ENCODE results near the gene SIDT2.

The SIDT2 gene

DNA sequence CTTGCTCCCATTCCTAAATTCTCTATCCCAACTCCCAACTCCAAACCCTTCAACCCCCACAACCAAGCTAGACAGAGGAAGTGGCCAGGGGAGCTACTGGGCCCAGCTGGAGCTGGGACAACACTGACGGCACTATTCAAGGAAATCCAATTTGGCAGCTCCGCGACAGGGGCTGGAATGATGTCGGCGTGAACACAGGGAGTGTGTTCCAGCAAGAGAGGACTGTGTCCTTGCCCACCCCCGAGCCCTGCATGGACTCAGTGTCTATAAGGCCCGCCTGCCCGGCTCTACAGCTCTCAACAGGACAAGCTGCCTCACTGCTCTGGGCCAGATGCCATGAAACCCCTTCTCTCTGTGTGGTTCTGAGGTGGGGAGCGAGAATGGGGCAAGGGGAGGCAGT is 42.0 kb downstream of the SIDT2 start:
- no peak for FAIRE-seq

GRCh38 chr11:117220999-117221774 is 42.6 kb downstream of the SIDT2 start:
- FAIRE-seq (no peak), DNase-seq (ENCODE audit: low spot score) (no peak)

More for the DNA sequence above, 42.0 kb downstream of the SIDT2 start:
- DNase-seq (ENCODE audit: low spot score), result no peak

GRCh38 chr11:117221775-117222517 is 43.4 kb downstream of the SIDT2 start:
- FAIRE-seq, result no peak

DNA sequence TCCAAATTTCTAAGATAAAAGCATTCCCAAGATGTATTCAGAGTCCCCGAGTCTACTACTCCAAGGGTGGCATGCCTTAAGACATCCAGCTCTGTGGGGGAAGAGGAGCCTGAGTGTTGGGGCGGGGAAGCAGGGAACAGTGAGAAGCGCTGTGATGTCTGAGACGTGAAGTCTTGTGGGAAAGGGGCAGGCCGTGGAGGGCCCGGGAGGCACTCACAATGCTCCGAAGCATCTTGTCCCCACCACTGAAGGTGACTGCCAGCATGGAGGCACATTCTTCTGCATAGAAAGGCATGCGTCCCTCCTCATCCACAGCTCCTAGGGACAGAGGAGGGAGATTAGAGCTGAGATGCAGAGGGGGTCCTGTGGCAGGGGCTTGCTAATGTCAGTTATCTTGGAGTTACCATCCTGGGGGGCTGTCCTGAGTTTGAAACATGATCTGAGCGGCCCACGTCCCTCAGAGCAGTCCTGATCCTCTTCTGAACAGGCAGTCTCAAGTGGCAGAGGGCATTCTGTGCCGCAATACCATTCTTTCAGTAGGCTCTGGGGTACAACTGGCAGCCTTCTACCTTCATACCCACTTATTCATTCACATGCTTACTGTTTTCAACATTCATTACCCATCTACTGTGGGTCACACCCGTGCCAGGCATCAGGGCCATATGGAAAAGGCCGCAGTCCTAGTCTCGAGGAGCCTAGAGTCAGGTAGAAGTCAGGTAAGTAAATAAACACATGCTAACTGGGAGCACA is 44.6 kb downstream of the SIDT2 start:
- FAIRE-seq, result no peak

More at GRCh38 chr11:117221775-117222517, 43.4 kb downstream of the SIDT2 start:
- no peak for DNase-seq (ENCODE audit: low spot score)

DNA sequence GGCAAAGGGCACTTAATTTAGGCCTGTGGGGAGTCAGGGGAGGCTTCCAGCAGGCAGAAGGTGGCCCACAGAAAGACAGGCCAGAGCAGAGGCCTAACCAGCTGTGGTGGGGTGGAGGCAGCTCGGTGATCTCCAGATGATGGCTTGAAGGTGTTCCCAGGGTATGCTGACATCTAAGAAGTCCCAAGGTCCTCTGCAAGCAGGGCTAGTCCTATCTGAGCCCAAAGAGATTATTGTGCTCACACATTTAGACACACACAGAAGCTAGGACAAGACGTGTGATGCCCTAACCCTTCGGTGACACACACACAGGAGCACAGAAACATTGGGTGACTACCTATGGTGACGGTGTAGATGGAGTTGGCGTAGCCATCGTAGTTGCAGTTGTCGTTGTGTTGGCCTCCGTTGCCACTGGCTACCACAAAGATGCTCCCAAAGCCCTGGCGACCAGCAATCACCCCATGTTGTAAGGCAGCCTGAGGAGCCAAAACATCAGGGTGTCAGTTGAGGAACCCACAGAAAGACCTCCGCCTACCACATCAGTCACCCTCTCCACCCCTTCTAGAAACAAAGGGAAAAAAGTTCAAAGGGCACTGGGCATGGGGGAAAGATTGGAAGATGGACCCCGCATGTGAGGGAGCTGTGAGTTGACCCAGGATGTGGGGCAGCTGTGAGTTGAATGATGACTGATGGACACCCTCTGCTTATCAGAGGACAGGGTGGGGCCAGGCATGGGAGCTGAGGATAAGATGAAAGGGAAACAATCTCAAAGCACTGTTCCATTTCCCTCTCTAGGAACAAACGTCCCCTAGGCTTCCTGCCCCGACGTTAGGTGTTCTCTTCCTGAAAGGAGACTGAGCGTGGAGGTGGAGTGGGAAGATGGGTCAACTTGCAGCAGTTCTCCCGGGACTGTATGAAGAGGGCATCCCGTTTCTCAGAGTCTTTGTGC is 45.5 kb downstream of the SIDT2 start:
- DNase-seq (ENCODE audit: low spot score) (no peak), FAIRE-seq (no peak)

More for the DNA sequence above, 44.6 kb downstream of the SIDT2 start:
- no peak for DNase-seq (ENCODE audit: low spot score)

DNA sequence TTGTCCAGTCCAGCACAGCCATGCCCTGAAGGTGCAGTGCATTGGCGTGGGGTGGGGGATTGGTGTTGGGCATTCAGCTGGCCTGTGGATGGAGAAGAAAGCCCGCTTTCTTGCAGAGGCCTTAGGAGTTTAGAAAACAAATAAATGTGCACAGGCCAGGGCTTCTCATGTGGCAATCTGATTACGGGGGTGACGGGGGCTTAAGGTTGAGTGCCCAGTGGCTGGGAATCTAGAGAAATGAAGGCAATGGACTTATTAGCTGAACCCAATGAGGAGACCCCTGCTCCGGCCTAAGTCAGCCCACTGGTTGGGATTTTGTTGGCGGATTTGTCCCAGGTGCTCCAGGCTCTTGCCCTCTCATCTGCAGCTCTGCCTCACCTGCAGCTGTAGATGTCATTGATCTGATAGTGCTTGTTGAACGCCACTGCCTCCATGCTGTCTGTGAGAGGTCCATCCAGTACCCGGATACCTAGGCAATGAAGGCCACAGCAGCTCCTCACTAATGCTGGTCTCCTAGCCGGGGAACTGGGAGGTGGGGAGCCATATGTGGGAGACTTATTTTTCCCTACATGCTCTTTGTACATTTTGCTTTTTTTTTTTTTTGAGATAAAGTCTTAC is 47.1 kb downstream of the SIDT2 start:
- DNase-seq (ENCODE audit: low spot score), result no peak
- FAIRE-seq, result no peak

- DNase-seq (ENCODE audit: low spot score) (peak; percentile 78), FAIRE-seq (no peak)
Measured at GRCh38 chr11:117226388-117227385, 48.1 kb downstream of the SIDT2 start.

DNA sequence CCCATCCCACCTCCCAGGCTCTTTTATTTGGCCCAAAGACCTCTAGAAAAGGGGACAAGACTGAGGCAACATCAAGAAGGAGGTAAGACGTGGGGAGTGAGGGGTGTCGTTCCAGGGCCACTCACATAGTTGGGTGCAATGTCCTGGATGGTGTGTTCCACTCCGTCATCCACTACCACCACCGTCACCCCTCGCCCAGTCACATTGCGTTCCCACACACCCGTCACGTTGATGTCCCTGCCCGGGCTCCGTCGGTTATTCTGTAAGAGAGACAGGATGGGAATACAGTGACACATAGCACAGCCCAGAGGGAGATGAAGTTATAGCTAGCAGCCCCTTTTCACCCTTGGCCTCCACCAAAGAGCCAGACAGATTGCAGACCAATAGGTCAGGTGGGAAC is 49.5 kb downstream of the SIDT2 start:
- FAIRE-seq (no peak), DNase-seq (ENCODE audit: low spot score) (no peak)

DNA sequence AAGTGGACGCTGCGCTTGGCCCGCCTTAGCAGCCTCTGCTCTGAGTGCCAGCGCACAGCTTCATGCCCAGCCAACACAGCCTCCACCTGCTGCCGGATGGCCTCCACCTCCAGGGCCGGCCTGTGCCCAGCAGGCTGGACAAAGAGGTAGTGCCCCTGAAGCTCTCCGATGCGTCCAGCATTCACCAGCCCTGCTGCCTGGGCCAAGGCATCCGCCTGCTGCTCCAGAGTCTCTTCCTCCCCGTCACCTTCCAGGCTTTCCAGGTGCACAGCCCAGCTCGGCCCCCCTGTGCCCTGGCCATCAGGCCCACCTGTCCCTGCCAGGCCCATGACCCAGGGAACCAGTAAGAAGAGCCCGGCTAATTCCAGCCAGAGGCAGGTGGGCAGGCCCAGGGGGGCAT is 50.9 kb downstream of the SIDT2 start:
- DNase-seq (ENCODE audit: low spot score) (no peak), FAIRE-seq (no peak)

DNA sequence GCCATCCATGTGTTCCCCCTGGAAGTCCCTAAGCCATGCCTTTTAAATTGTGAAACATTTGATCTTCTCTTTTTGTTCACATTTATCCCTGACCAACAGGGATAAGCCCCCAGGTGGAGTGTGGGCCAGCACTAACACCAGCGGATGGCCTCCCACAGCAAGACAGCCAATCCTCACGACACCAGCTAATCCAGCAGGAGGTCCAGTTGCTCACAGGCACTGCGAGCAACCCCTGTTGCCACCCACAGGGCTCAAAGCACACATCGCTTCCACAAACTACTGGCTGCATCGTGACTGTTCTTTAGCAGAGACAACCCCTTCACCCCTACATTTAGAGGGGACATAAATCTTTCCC is 51.4 kb downstream of the SIDT2 start:
- no peak for DNase-seq (ENCODE audit: low spot score)

GRCh38 chr11:117230286-117230961 is 51.9 kb downstream of the SIDT2 start:
- no peak for FAIRE-seq
- DNase-seq (ENCODE audit: low spot score), result no peak

More for the DNA sequence above, 51.4 kb downstream of the SIDT2 start:
- no peak for FAIRE-seq

DNA sequence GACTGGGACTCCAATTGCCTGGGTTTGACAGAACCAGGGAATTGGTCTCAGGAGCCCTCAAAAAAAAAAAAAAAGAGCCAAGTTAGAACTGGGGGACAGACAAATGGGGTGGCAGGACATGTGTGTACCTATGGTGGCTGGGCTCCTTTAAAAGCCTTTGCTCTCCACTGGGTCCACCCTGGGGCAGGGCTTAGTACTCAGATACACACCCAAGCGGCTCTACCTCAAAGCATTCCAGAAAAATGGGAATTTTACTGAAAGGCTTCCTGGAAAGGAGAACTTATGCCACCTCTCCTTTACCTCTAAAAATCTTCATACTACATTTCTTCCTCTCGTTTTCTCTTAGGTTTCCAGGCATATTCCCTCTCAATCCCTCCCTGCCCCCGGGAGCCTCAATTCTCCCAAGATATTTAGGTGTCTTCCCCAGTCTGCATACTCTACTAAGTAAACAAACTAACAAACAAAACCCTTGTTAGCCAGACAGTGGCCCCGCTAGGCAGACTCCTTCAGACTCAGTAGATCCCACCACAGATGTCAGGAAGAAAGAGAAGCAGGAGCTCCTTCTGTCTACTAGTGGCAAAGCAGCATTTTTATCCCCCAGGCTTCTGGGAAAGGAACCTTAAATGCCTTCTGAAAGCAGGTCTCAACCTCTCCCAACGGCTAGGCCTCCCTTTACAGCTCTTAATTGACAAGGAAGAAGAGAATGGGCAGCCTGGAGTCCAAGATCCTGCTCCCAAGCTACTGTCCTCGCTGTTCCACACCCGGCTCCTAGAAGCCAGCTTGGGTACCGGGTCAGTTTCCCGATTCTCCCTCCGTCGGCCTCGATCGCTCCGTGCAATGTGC is 52.7 kb downstream of the SIDT2 start:
- no peak for FAIRE-seq
- no peak for DNase-seq (ENCODE audit: low spot score)

- no peak for FAIRE-seq
- DNase-seq (ENCODE audit: low spot score), result no peak
Measured at GRCh38 chr11:117231842-117232091, 53.2 kb downstream of the SIDT2 start, which contains the start of gene PCSK7. Gene PCSK7 (minus strand): TSS chr11:117232073. CDS start chr11:117229844, 2,229 bp downstream.

DNA sequence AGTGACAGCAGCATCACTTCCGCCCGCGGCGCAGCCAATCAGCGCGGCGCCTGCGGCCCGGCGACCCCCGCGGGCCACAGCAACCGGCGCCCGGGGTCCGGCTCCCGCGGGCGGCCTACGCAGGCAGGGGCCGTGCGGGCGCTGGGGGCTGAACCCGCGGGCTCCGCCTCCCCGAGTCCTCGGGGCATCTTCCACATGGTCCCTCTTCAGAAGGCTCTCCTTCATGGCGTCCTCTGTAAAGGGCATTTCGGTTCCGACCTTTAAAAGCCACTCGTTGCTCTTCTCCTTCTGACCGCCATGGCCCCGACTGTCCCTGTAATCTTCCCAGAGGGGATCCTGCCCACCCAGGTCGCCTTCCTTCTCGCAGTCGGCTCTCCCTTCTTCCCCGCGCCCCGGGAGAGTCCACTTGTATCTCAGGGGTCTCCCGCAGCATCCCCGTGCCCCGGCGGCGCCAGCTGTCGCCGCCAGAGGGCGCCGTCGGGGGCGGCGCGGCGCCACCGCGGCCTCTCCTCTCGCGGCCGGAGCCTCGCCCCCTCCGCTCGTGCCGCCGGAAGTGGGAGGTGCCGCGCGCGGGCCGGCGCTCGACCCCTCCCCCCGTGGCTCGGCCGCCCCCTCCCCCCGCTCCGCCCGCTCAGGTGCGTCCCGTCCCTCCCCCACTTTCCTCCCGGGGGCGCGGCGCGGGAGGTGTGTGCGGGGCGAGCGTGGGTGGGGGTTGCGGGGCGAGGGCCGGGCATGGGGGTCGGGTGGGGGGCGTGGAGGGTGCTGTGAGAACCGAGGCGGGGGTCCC is 53.7 kb downstream of the SIDT2 start, which contains the start of gene RNF214:
Gene RNF214 (plus strand): TSS at position 580 of the 787 bp plus-strand sequence. CDS start 1,602 bp downstream, outside the sequence.
- DNase-seq (ENCODE audit: low spot score) (peak; percentile 37), FAIRE-seq (no peak)

- DNase-seq (ENCODE audit: low spot score) (no peak), FAIRE-seq (no peak)
Measured at GRCh38 chr11:117232911-117233409, 54.4 kb downstream of the SIDT2 start.

DNA sequence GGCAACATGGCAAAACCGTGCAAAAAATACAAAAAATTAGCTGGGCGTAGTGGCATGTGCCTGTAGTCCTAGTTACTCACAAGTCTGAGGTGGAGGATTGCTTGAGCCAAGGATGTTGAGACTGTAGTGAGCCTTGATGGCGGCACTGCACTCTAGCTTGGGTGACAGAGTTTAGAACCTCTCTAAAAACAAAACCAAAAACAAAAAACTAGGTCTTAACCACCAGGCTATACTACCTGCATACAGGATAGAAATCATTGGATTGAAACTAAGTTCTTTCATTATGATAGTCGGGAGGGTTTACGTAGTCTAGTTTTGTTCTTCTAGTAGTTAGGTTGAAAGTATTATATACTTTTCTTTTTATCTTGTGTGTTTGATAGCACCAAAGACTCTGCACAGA is 59.7 kb downstream of the SIDT2 start:
- no peak for DNase-seq (ENCODE audit: low spot score)
- no peak for FAIRE-seq

DNA sequence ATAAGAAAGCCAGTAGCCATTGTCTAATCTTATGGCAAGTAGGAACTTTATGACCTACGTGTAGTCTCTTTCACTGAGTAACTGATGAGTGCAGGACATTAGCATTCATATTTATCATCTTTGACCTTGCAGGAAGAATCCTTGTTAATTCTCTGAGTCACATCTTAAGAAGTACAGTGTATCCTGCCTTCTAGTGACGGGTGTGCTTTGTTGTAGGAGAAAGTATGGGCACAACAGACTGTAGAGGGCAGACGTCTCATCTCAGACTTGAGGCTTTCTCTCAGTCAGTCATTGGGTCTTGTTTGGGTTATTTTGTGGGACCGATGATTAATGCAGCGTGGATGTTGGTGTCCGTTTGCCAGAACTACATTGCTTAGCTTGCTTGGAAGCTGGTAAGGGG is 60.8 kb downstream of the SIDT2 start:
- FAIRE-seq (no peak), DNase-seq (ENCODE audit: low spot score) (peak; percentile 34)
